Stimulated activated CD8-positive, alpha-beta memory T cell treated with anti-CD3 and anti-CD28 coated beads, Interleukin-4, amount 100 ng/mL, for 24 hours (primary cell): ENCODE measurements around the gene TRIM54.

Experiments
- DNase-seq: peaks from one replicate; pipeline ENCODE4 v3.0.0-alpha.2; 2020; ENCODE audit warnings: low read depth

Gene TRIM54, protein sequence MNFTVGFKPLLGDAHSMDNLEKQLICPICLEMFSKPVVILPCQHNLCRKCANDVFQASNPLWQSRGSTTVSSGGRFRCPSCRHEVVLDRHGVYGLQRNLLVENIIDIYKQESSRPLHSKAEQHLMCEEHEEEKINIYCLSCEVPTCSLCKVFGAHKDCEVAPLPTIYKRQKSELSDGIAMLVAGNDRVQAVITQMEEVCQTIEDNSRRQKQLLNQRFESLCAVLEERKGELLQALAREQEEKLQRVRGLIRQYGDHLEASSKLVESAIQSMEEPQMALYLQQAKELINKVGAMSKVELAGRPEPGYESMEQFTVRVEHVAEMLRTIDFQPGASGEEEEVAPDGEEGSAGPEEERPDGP

DNA sequence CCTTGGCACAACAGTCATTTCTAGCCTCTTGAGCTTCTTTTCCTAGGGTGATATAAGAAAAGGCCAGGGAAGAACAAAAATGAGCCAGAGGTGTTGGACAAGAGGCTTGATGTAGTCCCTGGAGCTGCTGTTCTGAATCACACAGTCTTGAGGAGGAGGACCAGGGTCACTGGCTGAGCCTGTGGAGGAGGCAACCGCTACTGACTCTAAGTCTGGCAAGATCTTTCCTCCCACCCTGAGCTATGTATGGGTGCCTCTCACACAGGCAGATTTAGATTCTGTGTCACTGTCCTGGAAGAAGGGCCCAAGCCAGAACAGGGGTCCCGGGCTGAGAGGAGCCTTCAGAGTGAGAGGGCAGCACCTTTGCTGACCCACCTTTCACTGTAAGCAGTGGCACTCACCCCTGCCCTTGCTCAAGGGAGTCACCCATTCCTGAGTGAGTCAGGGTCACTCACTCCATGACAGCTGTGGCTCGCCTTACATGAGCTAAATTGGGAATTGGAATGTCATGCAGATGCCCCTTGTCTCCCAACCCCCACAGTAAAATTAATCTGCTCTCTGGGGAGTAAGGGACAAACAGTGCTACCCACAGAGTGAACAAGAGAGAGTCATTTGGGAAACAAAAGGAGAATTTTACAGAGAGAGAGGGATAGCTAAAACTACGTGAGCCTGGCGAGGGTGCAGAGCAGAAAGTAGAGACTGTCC lies at the start of gene TRIM54:
Gene TRIM54, plus strand, starts transcription at position 575 of the 705 bp plus-strand sequence. CDS start 303 bp downstream, outside the sequence.
- no peak for DNase-seq

DNA sequence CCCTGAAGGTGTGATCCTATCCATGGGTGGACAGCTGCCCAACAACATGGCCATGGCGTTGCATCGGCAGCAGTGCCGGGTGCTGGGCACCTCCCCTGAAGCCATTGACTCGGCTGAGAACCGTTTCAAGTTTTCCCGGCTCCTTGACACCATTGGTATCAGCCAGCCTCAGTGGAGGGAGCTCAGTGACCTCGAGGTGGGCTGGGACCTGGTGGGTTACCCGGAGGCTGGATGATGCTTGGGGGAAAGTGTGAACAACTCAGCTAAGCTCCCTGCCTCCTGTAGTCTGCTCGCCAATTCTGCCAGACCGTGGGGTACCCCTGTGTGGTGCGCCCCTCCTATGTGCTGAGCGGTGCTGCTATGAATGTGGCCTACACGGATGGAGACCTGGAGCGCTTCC lies 48.9 kb upstream of the TRIM54 start:
- DNase-seq: no peak

DNA sequence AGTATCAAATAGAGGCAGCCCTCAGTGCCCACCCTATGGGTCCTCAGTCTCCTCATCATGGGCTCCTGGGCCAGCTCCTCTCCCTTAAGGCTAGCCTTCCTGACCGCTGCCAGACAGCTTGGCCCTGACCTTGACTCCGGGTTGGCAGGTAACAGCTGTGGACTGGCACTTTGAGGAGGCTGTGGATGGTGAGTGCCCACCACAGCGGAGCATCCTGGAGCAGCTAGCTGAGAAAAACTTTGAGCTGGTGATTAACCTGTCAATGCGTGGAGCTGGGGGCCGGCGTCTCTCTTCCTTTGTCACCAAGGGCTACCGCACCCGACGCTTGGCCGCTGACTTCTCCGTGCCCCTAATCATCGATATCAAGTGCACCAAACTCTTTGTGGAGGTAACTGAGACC lies 46.1 kb upstream of the TRIM54 start:
- no peak for DNase-seq

DNA sequence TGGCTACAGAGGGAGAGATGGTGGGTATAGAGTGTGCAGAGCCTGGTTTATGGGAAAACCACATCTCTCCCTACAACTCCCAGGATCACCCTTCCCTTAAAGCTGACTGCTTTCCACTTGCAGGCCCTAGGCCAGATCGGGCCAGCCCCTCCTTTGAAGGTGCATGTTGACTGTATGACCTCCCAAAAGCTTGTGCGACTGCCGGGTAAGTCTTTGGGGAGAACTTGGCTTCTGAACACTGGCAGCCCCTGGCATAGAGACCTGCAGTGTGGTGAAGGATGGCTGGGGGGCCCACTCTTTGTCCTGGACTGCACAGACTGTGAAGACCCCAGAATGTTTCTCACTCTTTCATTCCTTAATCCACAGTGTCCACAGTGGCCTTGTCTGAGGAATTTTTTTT lies 45.6 kb upstream of the TRIM54 start:
- DNase-seq: no peak

DNA sequence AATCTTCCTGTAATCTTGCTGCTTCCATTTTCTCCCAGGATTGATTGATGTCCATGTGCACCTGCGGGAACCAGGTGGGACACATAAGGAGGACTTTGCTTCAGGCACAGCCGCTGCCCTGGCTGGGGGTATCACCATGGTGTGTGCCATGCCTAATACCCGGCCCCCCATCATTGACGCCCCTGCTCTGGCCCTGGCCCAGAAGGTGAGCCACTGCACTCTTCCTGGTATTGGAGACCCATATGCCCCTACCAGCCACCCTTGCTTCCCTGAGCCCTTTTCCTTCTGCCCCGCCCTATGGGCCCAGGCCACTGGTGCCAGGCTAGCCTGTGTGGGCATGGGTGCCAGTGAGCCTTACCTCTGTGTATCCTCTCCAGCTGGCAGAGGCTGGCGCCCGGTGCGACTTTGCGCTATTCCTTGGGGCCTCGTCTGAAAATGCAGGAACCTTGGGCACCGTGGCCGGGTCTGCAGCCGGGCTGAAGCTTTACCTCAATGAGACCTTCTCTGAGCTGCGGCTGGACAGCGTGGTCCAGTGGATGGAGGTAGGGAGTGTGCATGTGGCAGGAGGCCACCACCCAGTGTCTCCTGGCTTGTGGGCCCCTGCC lies 44.8 kb upstream of the TRIM54 start:
- no peak for DNase-seq

DNA sequence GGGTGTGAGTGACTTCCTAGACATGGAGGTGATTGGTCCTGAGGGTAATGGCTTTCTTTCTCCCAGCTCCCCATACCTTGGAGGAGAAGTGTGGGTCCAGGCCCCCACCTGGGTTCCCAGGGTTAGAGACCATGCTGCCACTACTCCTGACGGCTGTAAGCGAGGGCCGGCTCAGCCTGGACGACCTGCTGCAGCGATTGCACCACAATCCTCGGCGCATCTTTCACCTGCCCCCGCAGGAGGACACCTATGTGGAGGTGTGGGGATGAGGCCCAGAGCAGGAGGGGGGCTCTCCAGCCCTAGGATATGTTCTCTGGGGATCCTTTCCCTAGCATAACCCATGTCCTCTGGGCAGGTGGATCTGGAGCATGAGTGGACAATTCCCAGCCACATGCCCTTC lies 43.3 kb upstream of the TRIM54 start:
- DNase-seq: no peak

DNA sequence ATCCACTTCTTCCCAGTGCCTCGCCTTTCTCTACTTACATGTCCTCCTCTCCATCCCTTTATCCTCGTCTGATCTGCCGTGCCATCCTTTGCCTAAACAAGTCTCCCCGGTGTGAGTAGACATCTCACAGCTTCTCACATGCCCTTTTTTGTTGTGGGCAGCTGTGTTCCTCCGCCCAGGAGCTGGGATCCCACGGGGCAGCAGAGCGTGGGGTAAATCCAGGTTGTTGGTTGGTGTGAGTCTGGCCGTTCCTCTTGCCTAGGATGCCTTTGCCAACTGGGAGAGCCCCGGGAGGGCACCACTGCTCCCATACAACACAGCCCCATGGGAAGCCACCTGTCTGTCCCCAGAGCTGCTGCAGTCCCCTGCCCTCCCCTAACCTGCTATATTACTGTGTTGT lies 41.8 kb upstream of the TRIM54 start:
- no peak for DNase-seq

DNA sequence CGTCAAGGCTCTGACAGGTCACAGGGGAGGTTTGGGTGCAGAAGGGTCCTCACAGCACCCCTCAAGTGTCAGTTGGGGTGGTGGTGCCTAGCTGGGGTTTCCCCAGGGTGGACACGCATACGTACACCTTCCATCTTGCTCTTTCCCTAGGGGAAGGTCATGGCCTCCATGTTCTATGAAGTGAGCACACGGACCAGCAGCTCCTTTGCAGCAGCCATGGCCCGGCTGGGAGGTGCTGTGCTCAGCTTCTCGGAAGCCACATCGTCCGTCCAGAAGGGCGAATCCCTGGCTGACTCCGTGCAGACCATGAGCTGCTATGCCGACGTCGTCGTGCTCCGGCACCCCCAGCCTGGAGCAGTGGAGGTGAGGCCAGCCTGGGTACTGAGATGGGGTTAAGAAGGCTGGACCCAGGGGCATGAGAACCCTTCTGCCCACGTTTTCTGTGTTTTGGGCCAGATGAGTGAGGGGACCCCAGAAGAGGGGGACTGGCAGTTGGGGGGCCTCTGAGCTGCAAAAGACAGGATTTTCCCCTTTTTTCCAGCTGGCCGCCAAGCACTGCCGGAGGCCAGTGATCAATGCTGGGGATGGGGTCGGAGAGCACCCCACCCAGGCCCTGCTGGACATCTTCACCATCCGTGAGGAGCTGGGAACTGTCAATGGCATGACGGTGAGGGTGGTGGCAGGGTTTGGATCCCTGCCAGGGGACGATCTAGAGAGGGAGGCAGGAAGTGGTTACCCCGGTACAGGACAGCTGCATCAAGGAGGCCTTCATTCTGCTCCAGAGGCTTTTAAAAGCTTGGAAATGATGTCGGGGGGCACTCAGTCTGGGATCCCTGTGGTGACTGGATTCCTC lies 40.2 kb upstream of the TRIM54 start:
- no peak for DNase-seq

DNA sequence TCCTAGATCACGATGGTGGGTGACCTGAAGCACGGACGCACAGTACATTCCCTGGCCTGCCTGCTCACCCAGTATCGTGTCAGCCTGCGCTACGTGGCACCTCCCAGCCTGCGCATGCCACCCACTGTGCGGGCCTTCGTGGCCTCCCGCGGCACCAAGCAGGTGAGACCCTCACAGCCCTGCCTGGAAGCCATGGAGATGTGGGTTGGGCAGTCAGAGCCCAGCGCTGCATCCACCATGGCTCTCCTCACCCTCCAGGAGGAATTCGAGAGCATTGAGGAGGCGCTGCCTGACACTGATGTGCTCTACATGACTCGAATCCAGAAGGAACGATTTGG lies 39.6 kb upstream of the TRIM54 start:
- no peak for DNase-seq

DNA sequence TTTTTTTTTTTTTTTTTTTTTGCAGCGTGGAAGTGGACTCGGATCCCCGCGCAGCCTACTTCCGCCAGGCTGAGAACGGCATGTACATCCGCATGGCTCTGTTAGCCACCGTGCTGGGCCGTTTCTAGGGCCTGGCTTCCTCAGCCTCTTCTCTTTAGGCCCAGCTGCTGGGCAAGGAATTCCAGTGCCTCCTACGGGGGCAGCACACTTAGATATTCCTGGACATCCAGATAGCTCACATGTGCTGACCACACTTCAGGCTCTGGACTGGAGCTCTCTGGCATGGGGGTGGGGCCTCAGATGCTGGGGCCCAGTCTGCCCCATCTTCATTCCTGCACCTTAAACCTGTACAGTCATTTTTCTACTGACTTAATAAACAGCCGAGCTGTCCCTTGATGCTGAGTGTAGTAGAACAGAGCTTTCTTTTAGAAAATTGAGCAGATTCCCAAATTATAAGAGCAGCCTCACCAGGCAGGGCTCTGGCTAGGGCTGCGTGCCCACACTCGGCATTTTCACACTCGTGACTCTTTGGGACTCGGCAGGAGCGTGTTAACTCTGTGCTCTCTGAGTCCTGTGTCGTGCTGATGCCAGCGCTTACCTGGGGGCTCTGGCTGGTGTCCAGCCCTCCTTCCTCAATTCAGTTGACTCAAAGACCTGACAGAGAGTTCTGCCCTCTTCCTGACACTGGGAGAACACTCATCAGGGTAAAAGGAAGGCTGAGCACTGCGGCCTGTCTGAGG lies 38.7 kb upstream of the TRIM54 start:
- DNase-seq: no peak

DNA sequence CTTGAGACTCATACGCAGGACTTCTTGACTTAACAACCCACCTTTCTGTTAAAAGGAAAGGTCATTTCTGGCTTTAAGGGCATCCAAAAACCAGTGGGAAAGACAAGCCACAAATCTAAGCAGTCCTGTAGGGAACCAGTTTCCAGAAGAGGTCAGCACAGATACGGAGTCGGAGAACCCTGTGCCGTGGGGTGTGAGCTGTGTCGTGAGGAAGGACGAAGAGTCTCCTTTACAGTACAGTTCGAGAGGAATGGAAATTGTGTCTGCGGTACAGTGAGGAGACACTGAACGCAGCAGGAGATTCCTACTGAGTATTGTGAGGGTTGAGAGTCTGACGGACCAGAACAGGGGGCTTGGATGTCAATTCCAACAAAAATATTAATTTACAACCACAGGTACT lies 37.1 kb upstream of the TRIM54 start:
- no peak for DNase-seq

DNA sequence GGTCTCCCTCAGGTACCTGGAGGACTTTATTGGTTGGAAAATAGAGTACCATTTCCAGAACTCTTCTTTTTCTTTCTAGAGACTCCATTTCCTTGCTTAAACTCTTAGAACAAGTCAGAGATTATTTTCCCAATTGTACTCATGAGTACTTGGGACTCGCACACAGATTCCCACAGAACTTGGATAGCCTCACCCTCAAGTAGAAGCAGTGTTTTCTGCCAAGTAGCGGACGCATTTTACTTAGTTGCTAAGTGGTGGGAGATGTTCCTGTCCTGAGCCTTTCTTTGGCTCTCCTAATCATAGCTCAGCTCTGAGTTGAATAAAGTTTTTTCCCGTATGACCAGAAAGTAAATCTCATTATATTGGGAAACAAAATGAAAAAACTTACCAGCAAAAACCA lies 36.6 kb upstream of the TRIM54 start:
- DNase-seq: no peak

DNA sequence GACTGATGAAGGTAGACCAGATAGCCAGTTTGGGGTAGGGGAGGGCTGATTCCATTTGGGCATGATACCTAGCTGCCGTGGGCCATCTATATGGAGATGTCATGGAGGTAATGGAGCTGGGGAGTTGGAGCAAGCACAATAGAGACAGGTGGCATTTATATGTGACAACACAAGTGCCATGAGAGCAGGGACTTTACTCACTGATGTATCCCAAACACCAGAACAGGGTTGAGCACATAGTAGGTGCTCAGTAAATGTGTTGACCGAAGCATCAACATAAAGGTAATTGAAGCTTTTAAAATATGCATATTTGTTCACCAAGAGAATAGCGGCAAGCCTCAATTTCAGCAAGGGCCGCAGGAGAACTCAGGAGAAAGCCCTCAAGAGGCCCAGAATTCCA lies 34.3 kb upstream of the TRIM54 start:
- no peak for DNase-seq

DNA sequence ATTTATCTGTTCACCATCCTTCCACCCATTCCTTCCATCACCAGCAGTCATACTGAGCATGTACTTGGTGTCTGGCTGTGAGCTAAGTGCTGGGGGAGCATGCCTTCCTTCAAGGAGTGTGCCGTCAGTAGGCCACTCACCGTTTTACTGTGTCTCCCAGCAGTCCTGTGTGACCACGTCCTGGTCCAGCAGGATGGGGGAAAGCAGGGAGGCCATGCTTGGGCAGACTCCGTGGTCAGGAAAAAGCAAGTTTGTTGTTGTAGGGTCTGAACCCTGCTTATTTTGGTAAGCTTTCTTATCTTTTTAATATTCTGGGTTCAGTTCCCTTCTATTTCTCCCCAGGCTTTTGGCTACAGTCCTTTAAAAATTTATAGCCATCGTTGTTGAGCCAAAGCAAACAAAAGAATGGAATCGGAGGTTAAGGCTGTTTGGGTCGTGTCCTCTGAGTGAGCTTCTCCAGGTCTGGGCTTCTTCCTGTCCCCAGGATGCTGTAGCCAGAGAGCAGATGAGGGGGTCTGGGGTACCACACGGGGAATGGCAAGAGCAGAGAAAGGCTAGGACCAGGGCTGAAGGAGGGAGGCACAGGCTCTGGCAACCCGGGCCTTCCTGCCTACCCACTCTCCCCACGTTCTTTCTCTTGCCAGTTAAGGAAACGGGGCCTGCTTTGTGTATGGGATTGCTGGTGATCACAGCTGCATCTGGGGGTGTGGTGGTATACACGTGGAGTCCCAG lies 32.9 kb upstream of the TRIM54 start:
- DNase-seq: no peak

DNA sequence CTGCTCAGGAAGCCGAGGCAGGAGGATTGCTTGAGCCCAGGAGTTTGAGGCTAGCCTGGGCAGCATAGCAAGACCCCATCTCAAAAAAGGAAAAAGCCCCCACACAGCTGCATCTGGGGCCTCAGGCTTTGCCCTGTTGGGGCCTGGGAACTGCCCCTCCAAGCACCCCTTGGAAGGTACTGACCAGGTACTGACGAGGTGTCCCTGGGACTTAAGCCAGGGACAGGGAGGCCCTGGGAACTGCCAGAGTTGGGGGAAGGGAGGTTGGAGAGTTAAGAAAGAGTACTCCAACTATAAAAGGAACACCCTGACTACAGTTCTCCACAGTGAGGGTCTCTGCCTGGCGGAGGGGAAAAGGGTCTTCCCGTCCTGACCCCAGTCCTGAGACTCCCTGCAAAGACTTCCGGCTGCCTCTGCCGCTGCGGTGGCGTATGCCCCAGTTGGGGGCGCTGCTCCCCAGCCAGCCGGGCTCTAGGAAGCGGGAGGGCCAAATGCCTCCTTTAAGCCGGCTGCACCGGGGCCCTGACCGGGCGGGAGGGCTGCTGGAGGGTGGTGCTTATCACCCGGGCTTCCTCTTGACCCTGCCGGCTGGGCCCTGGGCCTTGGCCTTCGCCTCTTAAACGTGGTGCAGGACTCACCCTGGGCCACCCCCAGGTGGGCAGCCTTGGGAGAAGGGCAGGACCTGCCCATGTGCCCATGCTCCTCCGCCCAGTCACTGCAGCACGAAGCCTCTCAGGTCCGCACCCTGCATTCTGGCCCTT lies 32.2 kb upstream of the TRIM54 start:
- DNase-seq: peak; percentile 30

DNA sequence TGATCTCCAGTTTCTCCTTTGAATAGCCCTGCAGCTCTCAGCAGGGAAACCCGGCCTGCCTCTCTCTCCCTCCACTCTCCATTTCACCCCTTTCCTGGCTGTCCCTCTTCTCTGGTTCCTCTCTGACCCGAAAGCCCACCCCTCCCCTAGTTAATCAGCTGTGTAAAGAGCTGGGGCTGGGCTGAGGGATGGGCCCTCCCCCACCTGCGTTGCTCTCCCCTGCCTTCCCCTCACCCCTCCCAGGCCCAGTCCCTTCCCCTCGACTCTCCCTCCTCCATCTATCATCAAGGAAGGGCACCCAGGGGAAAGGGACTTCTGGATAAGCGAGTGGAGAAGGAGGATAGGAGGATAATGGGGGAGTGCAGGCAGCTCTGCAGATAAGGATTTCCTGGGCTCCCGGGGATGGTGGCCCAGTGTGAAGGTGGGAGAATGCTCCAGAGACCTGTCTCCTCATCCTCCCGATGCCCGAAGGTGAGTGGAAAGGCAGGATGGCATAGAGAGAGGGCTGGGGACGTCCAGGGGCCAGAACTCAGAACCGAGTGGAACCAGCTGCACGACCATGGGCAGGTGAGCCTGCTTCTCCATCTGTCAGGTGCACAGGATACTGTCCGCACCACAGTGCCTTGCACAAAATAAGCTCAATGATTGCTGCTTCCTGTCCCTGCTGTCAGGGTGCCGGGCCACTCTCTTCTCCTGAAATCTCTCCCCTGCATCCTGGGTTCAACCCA lies 31.4 kb upstream of the TRIM54 start:
- DNase-seq: no peak

DNA sequence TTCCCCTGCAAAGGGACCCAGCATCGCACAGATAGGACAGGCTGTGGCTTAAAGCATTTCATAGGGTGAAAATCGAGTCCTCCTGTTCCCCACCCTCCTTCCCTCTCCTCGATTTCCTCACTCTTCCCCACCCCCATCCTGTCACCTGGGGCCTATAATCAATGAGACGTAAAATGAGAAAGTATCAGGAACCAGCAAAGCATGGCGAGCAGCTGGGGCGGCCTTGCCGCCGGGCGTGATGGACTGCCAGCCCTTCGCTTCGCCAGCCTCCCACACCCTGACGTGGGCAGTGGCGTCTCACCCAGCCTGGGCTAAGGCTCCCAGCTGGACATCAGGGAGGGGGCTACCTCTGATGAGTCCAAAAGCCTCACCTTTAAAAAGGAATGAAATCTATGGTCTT lies 30.5 kb upstream of the TRIM54 start:
- no peak for DNase-seq

DNA sequence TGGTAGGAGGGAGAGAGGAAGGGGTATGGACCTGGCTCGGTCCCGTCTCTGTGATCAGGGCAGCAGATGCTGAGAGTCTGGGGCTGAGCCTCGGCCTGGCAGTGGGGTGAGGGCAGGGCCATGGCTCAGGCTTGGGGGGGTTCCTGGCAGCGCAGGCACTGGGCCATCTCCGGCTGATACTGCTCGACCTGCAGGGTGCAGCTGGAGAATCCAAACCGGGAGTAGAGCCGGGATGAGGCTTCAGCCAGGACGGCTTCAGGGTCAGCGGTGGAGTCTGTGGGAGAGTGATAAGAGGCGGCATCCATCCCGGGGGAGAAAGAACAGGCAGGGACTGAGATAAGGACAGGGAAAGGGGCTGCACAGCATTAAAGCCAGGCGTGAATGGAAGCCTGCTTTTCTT lies 27.0 kb upstream of the TRIM54 start:
- DNase-seq: no peak

DNA sequence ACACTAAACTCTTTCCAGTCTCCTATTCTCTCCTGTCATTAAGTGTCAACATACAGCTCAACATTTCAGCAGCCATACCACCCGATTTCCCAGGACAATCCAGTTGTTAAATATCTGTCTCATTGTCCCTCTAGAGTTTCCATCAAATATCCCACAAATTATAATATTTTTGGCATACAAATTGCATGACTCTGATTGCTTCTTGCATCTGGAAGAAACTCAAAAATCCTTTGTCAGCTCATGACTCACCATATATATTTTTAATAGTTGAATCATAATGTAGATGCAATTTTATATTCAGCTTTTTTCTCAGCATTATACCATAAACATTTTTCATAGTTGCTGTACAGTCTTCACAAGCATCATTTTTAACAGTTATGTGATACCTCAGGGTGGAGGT lies 26.6 kb upstream of the TRIM54 start:
- DNase-seq: no peak
